ENCODE measurements around the gene NDFIP1.
"Not testable (repeated sequence)": the region's sequence is repeated elsewhere in the genome, so short reads cannot be mapped to it uniquely, and the experiment has no call there.

The NDFIP1 gene

GRCh38 chr5:142188691-142189090, 80.1 kb downstream of the NDFIP1 start:
- H3K27ac Mint-ChIP-seq; H3K9me3 Mint-ChIP-seq; H3K4me1 Mint-ChIP-seq (ENCODE audit: low read depth); H3K4me3 Mint-ChIP-seq; H3K36me3 Mint-ChIP-seq (ENCODE audit: low read depth): not testable (repeated sequence)
- H3K27me3 Mint-ChIP-seq (ENCODE audit: low read depth): peaks cover 14% of the 10 kb centered on the region

GRCh38 chr5:142189813-142190212, 81.2 kb downstream of the NDFIP1 start:
- Mint-ChIP-seq H3K9me3 (no peaks in the 10 kb centered on the region), H3K27ac (no peak overlapping the region), H3K36me3 (ENCODE audit: low read depth) (no peaks in the 10 kb centered on the region), H3K4me3 (no peak overlapping the region), H3K4me1 (ENCODE audit: low read depth) (peaks cover 1% of the 10 kb centered on the region), H3K27me3 (ENCODE audit: low read depth) (peaks cover 14% of the 10 kb centered on the region)

GRCh38 chr5:142191776-142192175, 83.2 kb downstream of the NDFIP1 start:
- no peaks in the 10 kb centered on the region for H3K9me3 Mint-ChIP-seq
- H3K4me1 Mint-ChIP-seq (ENCODE audit: low read depth): peaks cover 1% of the 10 kb centered on the region
- no peak overlapping the region for H3K4me3 Mint-ChIP-seq
- no peaks in the 10 kb centered on the region for H3K36me3 Mint-ChIP-seq (ENCODE audit: low read depth)
- no peak overlapping the region for H3K27ac Mint-ChIP-seq
- H3K27me3 Mint-ChIP-seq (ENCODE audit: low read depth): peaks cover 9% of the 10 kb centered on the region

- Mint-ChIP-seq H3K4me1 (ENCODE audit: low read depth) (peaks cover 1% of the 10 kb centered on the region), H3K27ac (no peak overlapping the region), H3K36me3 (ENCODE audit: low read depth) (no peaks in the 10 kb centered on the region), H3K9me3 (no peaks in the 10 kb centered on the region), H3K4me3 (no peak overlapping the region), H3K27me3 (ENCODE audit: low read depth) (peaks cover 8% of the 10 kb centered on the region)
Observed at GRCh38 chr5:142192286-142193113, 83.9 kb downstream of the NDFIP1 start.

- Mint-ChIP-seq H3K4me3 (no peak overlapping the region), H3K27ac (no peak overlapping the region), H3K27me3 (ENCODE audit: low read depth) (peaks cover 4% of the 10 kb centered on the region), H3K9me3 (no peaks in the 10 kb centered on the region), H3K4me1 (ENCODE audit: low read depth) (peaks cover 1% of the 10 kb centered on the region), H3K36me3 (ENCODE audit: low read depth) (no peaks in the 10 kb centered on the region)
Observed at GRCh38 chr5:142193114-142193428, 84.5 kb downstream of the NDFIP1 start.

- Mint-ChIP-seq H3K27me3 (ENCODE audit: low read depth) (peaks cover 8% of the 10 kb centered on the region), H3K4me1 (ENCODE audit: low read depth) (no peaks in the 10 kb centered on the region), H3K36me3 (ENCODE audit: low read depth) (no peaks in the 10 kb centered on the region), H3K4me3 (no peak overlapping the region), H3K27ac (no peak overlapping the region), H3K9me3 (no peaks in the 10 kb centered on the region)
Observed at GRCh38 chr5:142197098-142197497, 88.5 kb downstream of the NDFIP1 start.

GRCh38 chr5:142197781-142198180, 89.2 kb downstream of the NDFIP1 start:
- peaks cover 11% of the 10 kb centered on the region for H3K27me3 Mint-ChIP-seq (ENCODE audit: low read depth)
- no peaks in the 10 kb centered on the region for H3K9me3 Mint-ChIP-seq
- no peak overlapping the region for H3K27ac Mint-ChIP-seq
- no peak overlapping the region for H3K4me3 Mint-ChIP-seq
- H3K4me1 Mint-ChIP-seq (ENCODE audit: low read depth): no peaks in the 10 kb centered on the region
- no peaks in the 10 kb centered on the region for H3K36me3 Mint-ChIP-seq (ENCODE audit: low read depth)

GRCh38 chr5:142199388-142199787, 90.8 kb downstream of the NDFIP1 start:
- H3K4me3 Mint-ChIP-seq: no peak overlapping the region
- no peak overlapping the region for H3K27ac Mint-ChIP-seq
- H3K4me1 Mint-ChIP-seq (ENCODE audit: low read depth): no peaks in the 10 kb centered on the region
- H3K27me3 Mint-ChIP-seq (ENCODE audit: low read depth): peaks cover 12% of the 10 kb centered on the region
- no peaks in the 10 kb centered on the region for H3K9me3 Mint-ChIP-seq
- no peaks in the 10 kb centered on the region for H3K36me3 Mint-ChIP-seq (ENCODE audit: low read depth)

GRCh38 chr5:142200387-142200786, 91.8 kb downstream of the NDFIP1 start:
- no peak overlapping the region for H3K4me3 Mint-ChIP-seq
- H3K27me3 Mint-ChIP-seq (ENCODE audit: low read depth): peaks cover 12% of the 10 kb centered on the region
- H3K4me1 Mint-ChIP-seq (ENCODE audit: low read depth): no peaks in the 10 kb centered on the region
- no peak overlapping the region for H3K27ac Mint-ChIP-seq
- H3K36me3 Mint-ChIP-seq (ENCODE audit: low read depth): no peaks in the 10 kb centered on the region
- no peaks in the 10 kb centered on the region for H3K9me3 Mint-ChIP-seq

GRCh38 chr5:142201471-142201887, 92.9 kb downstream of the NDFIP1 start:
- no peaks in the 10 kb centered on the region for H3K36me3 Mint-ChIP-seq (ENCODE audit: low read depth)
- no peaks in the 10 kb centered on the region for H3K4me1 Mint-ChIP-seq (ENCODE audit: low read depth)
- no peak overlapping the region for H3K4me3 Mint-ChIP-seq
- no peak overlapping the region for H3K27ac Mint-ChIP-seq
- H3K27me3 Mint-ChIP-seq (ENCODE audit: low read depth): peaks cover 12% of the 10 kb centered on the region
- H3K9me3 Mint-ChIP-seq: no peaks in the 10 kb centered on the region

GRCh38 chr5:142202282-142202681, 93.7 kb downstream of the NDFIP1 start:
- Mint-ChIP-seq H3K36me3 (ENCODE audit: low read depth) (no peaks in the 10 kb centered on the region), H3K4me1 (ENCODE audit: low read depth) (no peaks in the 10 kb centered on the region), H3K27ac (no peak overlapping the region), H3K27me3 (ENCODE audit: low read depth) (peaks cover 12% of the 10 kb centered on the region), H3K4me3 (no peak overlapping the region), H3K9me3 (no peaks in the 10 kb centered on the region)

Data from T-helper 1 cell treated with Interleukin-12 subunit alpha and Interleukin-12 subunit beta and Interleukin-4 antibody, amounts not matched to agents 30 μg/mL and 1 μg/mL, for 36 hours (primary cell).